ENCODE data around the gene GLYAT.

The GLYAT gene

DNA sequence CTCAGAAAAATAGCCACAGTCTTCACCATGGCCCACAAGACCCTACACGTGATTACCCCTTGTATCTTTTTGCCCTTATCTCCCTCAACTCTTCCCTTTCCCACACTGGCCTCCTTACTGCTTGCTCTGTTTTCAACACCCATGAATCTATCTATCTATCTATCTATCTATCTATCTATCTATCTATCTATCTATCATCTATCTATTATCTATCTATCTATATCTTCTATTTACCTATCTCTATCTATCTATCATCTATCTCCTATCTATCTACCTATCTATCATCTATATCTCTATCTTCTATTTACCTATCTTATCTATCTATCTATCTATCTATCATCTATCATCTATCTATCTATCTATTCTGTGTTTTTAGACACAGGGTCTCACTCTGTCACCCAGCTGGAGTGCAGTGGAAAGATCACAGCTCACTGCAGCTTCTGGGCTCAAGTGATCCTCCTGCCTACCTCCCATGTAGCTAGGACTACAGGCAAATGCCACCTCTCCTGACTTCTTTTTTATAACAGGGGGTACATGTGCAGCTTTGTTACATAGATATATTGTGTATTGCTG, 55.1 kb downstream of the GLYAT start:
- DNase-seq = no peak

DNA sequence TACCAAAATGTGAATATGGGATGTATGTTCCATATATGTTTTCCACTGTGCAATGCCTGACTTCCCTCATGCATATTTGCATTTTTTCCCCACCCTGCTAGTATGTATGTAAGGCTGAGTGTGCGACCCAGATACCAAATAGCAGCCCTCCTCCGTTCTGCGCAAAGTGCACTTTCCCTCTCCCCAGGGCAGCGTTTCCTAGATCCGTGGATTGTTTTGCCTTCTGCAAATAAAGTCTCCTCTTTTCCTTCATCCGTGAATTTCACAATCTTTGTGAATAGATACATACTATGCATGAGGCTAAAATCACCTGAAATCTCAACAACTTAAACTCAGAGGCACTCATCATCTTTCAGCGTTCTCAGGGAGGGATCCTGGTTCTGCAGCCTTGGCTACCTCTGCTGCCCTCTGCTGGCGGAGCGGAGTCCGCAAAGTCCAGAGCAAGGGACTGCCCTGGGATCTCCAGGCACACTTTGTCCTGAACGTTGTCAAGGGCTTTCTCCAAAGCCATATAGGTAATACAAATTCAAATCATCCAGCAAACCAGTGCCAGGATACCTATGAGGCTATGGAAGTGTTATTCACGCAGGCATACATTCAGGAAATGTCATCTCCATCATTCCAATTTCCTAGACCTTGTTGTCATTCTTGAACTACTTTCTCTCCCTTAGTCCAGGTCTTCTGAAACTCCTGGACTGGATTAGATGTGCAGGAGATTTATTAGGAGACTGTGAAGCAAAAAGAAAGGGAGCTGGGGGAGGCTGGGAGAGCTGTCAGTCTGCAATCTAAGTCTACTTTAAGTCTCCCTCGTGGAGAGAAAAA, 56.2 kb downstream of the GLYAT start:
- DNase-seq = peak; percentile 74

DNA sequence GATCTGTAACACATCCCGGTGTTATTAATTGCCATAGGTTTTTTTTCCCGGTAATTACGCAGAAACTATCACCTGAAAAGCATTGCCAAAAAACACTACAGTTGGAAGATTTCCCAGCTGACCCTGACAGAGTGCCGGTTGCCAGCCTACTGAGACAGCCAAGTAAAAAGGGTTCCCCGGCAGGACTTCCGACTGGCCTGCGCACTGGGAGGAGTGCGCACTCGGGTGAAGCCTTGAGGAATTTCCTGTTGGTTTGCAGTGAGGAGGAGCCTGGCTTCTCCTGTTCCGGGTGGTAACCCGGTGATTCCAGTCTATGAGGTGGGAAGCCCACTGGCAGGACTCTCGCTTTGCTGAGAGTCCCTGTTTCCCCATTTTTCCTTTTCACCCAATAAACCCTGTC, 57.1 kb downstream of the GLYAT start:
- DNase-seq = no peak

DNA sequence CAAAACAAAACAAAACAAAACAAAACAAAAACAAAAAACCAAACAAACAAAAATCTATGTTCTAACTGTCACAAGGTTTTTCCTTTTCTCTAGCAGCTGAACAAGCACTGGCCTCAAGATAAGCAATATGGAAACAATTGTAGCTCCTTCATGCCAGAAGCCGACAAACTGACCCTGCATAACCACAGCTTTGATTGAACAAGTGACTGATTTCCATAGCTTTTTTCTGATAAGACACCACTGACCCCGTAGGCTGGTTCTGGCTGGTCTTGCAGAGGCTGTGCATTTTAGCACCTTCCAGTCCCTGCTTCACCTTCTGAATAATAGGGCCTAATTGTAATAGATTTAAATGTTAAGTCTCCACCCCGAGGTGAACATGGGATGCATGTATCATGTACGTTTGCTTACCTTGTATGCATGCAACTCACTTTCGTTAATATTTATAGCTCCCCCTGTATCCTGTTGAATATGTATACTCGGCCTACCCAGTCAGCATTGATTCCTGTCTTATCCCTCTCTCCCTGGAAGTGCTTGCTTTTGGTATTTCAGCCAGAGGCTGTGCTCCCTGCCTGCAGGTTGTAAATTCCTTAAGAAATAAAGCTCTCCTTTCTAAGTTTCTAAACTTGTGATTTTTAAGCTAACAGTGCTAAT, 59.6 kb downstream of the GLYAT start:
- DNase-seq = no peak

DNA sequence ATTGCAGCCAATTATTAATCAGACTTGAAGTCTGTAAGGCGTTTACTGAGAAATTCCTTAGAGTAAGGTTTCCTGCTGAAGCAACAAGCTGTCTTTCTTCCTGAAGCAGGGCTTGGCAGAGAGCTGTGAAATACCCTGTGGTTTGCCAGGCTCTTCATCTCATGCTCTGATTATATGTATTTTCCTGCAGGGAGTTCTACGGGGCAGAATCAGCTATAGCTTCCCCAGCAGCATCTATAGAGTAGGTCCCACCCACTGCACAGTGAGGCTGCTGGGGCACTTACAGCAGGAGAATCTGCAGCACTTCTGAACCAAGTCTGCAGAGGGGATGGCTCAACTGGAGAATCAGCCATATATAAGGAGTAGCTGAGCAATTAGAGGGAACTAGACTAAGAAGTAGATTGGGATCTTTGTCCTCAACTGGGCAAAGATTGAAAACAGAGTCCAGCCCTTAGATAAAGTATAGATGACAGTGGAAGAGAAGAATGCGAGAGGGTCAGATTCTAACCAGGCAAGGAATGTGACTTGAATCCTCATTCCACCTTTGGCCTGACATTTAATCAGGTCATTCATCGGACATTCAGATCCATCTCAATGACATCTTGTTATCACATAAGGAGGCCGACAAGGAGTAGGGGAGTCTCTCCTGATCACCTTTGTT, 71.7 kb downstream of the GLYAT start:
- no peak for DNase-seq

DNA sequence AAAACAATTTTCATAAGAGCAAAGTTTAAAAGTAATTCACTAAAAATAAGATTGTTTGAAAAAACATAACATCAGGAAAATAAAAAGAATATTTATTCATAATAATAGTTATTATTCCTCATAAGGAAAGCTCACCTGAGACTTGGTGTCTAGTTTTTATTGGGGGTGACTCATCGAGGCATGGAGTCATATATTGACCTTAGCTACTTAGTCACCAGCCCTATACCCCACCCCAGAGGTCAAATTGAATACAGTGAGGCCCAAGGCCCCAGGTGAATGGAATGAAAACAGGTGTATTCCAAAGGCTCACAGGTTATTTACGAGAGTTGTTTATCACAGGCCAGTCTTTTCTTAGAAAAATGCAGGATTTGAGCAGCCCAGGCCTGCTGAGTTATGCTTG, 72.3 kb downstream of the GLYAT start:
- no peak for DNase-seq

All from activated CD4-positive, alpha-beta T cell treated with anti-CD3 and anti-CD28 coated beads, Interleukin-2, amount 50 U/mL, for 1 hour (primary cell).